NCI-H2196 (cell line): Measurements from ENCODE around the gene CLIC6.
"Not testable (repeated sequence)": the region's sequence is repeated elsewhere in the genome, so short reads cannot be mapped to it uniquely, and the experiment has no call there.

Source experiments
- DNase-seq: peaks from one replicate; lab custom pipeline; 2025; ENCODE audit not compliant: unreplicated experiment; lab: John Stamatoyannopoulos, UW

Gene CLIC6

DNA sequence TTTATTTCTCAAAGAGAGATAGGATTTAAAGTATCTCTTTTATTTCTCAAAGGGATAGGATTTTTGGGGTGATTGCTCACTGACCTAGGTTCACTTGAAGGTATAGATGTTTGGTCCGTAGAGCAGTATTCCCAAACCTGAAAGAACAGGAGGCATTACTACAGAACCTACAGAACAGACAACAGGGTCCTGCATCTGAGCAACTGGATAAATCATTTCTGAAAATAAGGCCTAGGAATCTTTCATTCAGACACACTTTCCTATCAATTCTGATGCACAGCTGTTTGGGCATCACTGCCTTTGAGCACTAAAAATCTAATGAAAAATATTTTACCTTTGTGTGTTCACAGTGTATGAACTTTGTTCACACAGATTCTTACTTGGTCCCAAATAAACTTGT is 17.2 kb upstream of the CLIC6 start:
- no peak for DNase-seq

DNA sequence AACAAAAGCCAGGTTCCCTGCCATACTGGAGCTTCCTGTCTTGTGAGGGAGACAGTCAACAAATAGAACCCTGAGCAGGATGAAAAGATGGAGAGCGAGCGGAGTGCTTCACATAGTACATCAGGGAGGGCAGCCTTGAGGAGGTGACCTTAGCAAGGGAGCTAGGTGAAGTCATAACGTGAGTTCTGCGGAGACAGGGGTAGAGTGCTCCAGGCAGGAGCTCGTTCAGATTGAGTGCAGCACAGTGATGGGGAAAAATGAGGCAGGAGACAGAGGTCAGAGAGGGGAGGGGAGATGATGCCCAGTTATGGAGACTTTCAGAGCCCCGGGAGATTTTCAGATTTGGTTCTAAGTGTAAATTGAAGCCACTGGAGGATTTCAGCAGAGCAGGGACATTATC is 15.3 kb upstream of the CLIC6 start:
- DNase-seq: no peak

DNA sequence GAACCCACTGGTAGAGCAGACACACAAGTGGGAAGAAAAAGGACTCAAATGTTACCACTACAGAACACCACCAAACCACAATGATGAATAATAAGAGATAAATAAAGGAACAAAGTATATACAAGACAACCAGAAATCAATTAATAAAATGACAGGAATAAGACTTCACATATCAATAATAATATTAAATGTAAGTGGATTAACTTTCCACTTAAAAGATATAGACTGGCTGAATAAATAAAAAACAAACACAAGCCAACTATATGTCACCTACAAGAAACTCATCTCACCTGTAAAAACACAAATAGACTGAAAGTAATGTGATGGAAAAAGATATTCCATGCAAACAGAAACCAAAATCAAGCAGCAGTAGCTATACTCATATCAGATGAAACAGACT is 6.9 kb upstream of the CLIC6 start:
- no peak for DNase-seq

DNA sequence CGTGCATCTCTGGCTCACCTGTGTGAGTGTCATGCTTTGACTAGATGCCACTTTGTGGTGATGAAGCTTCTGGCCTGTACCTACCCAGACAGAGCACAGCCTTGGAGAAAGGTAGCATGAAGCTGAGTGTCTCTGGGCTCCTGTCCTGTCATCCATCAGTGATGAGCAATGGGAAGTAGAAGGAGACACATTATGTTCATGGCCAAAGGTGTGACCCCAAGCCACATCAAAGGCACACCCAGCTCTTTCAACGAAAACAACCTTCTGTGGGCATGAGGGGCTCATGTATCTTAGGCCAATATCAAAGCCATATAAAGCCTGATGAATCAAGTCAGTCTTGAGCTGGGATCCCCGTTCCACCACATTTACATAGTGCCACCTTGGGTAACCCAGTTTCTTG is 1.0 kb upstream of the CLIC6 start:
- no peak for DNase-seq

DNA sequence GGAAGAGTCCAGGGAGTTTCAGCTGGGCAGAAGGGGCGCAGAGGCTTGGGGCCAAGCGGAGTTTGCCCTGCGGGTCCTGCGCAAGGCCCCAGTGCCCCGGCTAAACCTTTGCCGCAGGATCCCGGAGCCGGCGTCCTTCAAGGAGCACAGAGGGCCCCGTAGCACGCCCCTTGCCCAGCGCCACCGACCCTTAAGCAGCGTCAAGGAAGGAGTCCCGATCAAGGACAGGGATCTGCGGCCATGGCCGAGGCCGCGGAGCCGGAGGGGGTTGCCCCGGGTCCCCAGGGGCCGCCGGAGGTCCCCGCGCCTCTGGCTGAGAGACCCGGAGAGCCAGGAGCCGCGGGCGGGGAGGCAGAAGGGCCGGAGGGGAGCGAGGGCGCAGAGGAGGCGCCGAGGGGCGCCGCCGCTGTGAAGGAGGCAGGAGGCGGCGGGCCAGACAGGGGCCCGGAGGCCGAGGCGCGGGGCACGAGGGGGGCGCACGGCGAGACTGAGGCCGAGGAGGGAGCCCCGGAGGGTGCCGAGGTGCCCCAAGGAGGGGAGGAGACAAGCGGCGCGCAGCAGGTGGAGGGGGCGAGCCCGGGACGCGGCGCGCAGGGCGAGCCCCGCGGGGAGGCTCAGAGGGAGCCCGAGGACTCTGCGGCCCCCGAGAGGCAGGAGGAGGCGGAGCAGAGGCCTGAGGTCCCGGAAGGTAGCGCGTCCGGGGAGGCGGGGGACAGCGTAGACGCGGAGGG is 520 bp downstream of the CLIC6 start:
- no peak for DNase-seq

DNA sequence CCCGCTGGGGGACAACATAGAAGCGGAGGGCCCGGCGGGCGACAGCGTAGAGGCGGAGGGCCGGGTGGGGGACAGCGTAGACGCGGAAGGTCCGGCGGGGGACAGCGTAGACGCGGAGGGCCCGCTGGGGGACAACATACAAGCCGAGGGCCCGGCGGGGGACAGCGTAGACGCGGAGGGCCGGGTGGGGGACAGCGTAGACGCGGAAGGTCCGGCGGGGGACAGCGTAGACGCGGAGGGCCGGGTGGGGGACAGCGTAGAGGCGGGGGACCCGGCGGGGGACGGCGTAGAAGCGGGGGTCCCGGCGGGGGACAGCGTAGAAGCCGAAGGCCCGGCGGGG is 1.1 kb downstream of the CLIC6 start:
- not testable (repeated sequence) for DNase-seq

DNA sequence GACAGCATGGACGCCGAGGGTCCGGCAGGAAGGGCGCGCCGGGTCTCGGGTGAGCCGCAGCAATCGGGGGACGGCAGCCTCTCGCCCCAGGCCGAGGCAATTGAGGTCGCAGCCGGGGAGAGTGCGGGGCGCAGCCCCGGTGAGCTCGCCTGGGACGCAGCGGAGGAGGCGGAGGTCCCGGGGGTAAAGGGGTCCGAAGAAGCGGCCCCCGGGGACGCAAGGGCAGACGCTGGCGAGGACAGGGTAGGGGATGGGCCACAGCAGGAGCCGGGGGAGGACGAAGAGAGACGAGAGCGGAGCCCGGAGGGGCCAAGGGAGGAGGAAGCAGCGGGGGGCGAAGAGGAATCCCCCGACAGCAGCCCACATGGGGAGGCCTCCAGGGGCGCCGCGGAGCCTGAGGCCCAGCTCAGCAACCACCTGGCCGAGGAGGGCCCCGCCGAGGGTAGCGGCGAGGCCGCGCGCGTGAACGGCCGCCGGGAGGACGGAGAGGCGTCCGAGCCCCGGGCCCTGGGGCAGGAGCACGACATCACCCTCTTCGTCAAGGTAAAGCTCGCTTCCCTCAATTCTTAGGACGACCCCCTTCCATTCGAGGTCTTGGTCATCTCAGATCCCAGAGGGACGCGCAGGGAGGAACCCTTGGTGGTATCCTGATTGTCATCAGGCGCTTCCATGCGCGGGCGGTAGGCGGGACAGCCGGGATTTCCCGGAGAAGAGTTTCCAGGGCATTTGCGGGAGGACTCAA is 1.6 kb downstream of the CLIC6 start:
- DNase-seq: no peak

DNA sequence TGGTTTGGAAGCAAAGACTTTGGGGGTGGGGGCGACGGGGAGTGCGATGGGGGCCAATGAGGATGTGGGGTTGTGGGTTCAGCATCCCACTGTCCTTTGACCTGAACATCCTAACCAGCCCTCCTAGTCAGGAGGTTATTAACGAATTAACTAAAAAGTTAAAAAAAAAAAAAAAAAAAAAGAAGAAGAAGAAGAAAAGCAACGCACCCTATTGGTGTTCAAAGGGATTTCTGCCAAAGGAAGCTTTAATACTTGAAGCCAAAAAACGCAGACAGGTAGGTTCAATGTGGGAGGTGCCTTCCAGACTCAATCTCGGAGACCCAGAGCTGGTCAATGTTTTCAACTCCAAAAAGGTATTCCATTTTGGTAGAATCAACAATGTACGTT is 2.2 kb downstream of the CLIC6 start:
- DNase-seq: no peak

DNA sequence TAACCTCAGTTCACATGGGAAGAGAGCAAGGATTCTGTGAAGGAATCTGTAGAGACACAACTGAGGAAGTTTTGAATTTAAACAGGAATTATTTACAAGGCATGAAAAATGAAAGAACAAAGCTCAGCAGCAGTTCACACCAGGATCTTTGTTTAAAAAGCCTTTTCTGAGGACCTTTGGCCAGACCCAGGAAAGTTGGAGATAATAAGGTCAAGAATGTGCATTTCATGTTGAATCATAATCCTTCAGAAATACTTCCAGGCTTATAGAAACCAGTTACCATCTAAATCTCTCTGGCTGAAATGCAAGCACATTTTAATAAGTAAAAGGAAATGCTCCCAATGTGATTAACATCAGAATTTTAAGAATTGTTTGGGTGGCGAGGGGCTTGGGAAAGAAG is 2.7 kb downstream of the CLIC6 start:
- no peak for DNase-seq

DNA sequence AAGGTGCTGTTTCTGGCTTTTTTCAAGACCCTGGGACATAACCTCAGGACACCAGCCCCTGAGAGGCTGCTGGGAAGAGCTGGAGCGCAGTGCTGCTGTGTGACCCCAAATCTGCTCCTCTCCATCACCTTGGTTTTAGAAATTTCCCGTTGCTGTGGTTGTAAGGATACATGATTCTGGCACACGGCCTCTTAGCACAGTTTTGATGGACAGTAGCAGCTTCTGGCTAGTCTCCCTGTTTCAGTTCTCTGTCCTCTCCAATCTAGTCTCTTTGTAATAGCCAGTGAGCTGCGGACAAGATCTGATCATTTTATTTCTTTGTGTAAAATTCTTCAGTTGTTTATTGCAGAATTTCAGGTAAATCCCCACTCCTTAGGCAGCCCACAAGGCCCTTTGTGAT is 3.1 kb downstream of the CLIC6 start:
- DNase-seq: no peak

DNA sequence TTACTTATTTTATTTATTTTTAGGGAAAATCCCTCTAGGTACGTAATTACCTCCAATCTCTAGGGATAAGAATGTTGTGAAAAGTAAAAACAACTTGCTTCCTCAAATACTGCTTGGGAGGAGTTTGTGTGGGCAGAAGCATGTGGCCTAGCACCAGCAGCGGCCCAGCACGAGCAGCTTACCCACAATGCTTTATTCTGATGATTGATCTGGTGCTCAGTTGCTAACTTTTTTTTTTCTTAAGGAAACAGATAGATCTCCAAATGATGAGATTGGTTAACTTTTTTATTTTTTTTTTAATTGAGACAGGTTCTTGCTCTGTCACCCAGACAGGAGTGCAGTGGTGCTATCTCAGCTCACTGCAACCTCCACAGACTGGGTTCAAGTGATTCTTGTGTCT is 4.2 kb downstream of the CLIC6 start:
- DNase-seq: no peak

DNA sequence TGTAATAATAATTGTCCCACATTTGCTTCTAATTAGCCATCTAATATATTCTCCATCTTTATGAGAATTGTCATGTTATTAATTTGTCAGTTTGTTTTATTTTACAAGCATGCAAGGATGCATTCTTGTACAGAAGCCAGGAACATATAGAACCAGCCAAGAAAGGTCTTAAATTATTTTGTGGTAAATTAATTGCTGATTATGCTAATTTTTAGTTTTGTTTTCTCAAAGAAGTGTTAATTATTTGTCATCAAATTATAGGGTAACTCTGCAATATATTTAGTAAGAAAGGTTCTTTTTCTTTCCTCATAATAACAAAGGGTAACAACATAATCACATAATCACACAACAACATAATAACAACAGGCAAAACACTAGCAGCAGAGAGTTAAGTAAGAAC is 5.7 kb downstream of the CLIC6 start:
- no peak for DNase-seq

DNA sequence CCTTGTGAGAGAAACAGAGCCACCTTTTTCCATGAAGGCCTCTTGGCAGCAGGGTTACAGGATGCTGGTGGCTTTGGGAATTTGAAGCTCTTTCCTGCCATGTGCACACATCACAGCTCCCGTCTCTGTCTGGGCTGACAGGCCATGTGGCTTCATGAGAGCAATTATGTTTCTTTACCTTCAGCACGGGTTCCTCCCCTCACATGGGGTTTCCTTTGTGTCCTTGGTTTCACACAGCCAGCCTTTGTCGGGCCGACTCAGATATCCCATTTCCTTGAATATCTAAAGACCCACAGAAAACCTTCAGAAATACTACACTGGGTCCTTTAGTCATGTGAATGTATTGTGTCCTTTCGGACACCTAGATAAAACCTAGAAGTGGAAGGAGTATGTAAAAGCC is 7.1 kb downstream of the CLIC6 start:
- no peak for DNase-seq

DNA sequence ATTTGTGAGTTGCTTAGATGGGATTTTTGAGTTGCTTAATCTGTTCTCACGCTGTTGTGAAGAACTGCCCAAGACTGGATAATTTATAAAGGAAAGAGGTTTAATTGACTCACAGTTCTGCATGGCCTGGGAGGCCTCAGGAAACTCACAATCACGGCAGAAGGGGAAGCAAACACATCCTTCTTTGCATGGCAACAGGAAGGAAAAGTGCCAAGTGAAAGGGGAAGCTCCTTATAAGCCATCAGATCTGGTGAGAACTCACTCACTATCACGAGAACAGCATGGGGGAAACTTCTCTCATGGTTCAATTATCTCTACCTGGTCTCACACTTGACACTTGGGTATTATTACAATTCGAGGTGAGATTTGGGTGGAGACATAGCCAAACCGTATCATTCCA is 10.3 kb downstream of the CLIC6 start:
- no peak for DNase-seq

DNA sequence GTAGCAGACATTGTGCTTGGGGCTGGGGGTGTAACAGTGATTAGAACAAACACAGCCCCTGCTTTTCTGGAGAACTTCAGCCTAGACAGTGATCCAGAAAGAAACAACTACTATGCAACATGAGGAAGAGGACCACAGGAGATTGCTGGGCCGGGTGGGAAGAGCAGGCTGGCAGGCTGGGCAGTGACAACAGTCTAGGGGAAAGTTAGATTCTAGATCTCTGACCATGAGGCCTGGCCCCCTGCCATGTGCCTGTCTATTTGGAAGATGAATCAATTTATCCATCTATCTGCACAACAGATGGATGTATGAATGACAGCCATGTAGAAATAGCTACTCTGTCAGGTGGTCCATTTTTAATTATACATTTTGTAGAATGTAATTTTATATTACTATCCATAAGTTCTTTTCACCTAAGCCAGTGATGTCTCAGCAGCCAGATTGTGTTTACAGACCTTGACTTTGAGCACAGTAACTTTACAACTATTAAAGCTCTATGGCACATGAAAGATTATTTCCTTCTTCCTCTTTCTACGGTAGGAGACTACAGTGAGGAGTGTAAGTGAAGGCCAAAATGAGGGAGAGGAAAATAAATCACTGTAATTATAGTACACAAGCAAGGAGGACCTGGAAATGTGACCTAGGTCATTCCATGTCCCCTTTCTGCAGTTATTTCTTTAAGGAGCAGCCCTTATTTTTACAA is 15.5 kb downstream of the CLIC6 start:
- DNase-seq: no peak

DNA sequence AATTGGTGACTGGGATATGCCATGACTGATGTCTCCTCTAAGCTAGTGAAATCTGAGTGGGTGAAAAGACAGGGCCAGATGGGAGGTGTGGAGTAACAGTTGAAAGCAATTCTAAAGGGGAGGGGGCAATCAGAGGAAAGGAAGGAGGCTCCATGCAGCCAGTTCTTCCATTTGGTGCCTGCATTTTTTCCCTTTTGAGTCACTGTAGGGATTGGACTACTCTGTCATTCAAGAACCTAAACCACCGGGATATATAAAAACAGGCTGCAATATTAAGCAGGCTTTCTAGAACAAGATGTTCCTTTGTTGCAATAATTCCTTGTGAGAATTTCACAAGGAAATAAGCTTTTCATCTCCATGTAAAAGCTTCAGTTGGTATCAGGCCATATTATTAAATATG is 18.3 kb downstream of the CLIC6 start:
- DNase-seq: no peak

DNA sequence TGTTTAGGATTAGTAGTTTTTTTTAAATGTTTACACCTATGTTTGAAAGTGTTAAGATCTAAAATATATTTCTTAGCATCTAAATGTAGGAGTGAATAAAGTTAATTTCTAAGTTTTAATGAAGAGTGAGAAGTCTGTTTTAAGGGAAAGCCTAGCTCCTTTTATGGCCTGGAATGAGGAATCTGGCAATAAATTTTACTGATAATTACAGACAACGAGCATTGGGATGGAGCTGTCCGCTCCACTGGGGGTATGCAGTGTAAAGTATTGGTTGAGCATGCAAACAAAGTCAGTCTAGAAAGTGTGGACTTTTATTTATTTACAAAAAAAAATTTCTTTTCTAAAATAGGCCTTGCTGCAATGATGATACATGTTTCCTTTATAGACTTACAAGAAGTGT is 19.0 kb downstream of the CLIC6 start:
- DNase-seq: no peak

DNA sequence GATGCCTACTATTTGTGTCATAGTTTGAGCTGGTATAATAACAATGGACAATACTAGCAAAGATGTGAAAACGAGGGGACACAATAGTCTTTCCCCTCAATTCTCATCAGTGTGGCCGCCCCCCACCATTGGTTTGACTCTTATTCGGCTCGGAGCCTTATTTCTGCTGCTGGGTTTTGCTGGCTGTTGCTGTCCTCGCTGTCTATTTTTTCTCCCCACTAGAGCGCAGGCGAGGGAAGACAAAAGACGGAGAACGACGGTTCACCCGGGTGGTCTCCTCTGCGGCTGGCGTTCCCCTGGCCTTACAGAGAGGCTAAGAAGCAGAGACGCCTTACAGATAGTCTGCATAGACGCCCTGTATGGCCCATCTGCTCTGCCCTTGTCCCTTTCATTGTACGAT is 19.4 kb downstream of the CLIC6 start:
- DNase-seq: no peak

DNA sequence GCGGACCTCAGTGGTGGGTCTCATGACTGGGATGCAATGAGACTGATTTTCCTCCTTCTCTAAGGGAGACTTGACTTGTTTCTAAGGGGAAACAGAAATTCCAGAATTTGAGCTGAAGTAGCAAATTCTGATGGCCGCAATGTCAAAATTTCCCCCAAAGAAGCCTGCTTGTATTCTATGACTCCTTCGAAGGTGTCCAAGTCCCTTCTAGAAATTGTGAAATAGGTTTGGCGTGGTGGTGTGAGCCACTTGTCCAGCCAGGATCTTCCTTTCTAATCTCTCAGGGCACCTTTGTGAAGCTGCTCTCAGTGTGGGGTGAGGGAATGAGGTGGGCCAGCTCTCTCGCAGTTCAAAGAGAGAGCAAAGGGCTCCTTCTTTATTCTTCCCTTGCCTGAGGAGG is 19.9 kb downstream of the CLIC6 start:
- no peak for DNase-seq

DNA sequence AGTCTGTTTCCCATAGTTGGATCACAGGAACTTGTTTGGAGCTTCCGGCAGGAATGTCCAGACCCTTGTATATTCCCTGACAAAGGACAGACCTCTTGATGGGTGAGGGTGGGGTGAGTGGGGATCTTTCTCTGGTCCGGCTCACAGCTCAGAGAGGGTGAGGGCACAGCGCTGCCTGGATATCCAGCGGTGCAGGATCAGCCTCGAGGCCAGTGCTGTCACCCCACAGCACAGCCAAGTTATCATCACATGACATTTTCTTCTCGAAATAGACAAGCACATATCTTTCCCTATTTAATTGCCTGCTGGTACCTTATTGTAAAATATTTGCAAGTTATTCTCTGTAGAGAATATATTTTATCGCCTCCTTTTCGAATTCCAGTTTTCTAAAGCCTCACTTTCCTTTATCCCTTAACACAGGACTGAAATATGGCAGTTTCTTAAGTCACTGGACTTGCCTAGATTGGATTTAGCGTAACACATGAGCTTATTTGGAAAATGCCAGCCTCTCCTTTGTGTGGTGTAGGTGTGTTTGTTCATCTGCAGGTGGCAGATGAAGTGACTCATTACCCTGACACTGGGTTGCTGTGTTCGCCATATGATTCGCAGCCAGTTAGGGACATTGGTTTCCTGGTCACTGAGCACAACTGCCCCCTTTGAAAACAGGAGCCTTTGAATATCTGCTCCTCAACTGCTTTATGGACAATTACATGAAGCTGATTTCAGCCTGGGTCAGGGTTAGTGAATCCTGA is 21.4 kb downstream of the CLIC6 start:
- peak; percentile 83 for DNase-seq

DNA sequence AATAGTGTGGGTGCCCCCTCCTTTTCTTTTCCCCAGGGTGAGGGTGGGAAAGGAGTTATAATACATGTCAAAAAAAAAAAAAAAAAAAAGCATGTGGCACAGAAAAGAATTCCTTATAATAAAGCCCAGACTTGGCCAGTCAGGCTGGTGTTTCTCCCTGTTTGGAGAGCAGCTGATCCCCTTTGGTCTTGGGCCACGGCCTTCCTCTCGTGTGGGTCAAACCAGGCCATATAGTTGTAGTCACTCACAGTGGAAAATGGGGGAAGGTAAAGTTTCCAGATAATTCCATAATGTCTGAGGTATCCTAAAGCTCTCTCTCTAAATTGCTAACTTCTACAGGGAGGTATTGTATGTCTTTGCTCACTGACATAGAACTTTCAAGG is 22.0 kb downstream of the CLIC6 start:
- DNase-seq: peak; percentile 27
